HG02588 (cell line): ENCODE measurements around the gene PEAK1.
A peak's percentile ranks its signal among the peaks of the same experiment; 100 is the strongest.

Experiments
- ATAC-seq: cut with Tn5 transposase; IDR thresholded peaks from one replicate; pipeline ENCODE4 v1.9.1; 2021; ENCODE audit warnings: mild to moderate bottlenecking, moderate library complexity; ENCODE audit not compliant: unreplicated experiment

PEAK1 gene

GRCh38 chr15:77070495-77071304 lies 349.2 kb downstream of the PEAK1 start, which contains the start of gene TSPAN3:
Gene TSPAN3, minus strand, starts transcription at chr15:77071109. Its CDS starts 155 bp downstream, at chr15:77070954.
- ATAC-seq = peak; percentile 95

DNA sequence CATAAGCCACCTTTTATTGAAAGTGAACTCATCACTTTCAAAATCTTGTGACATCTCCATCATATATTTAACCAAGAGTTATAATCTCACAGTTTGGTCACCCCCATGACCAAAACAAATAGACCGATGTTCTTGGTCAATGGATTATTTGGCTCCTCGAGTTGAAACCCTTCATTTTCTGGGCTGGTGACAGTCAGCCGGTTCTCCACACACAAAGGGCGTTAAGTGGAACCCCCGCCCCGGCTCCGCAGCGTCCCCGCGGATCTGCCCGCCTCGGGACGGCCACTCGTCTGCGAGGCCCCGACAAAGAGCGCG lies 349.8 kb downstream of the PEAK1 start:
- ATAC-seq = no peak

DNA sequence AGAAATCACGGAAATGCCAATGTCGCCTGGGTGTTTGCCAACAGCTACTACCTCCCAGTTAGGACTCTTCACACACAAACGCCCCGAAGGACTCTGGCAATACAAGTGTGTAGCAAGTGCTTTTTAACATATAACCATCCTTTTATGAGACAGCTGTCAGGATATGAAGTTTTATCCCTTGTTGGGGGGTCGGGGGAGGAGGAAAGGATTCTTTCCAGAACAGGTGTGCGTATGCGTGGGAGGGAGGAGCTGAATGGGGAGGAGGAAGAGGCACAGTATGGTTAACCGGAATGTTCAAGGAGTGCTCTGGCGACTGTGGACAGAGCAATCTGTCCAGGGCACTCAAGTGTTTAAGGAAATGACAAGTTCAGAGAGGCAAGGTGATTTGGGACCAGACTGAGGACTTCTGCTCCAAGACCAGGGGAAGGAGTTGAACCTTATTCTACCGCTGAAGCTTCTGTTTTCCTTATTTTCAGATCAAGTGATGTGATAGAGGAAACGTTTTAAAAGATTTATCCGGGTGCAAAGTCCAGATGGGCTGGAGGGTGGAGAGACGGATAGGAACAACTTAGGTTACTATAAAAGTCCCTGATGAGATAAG lies 350.3 kb downstream of the PEAK1 start:
- ATAC-seq = no peak

- no peak for ATAC-seq
Observed at GRCh38 chr15:77068633-77069032, 351.3 kb downstream of the PEAK1 start.

GRCh38 chr15:77067691-77068367 lies 352.1 kb downstream of the PEAK1 start:
- ATAC-seq = no peak

GRCh38 chr15:77066971-77067690 lies 352.8 kb downstream of the PEAK1 start:
- no peak for ATAC-seq

DNA sequence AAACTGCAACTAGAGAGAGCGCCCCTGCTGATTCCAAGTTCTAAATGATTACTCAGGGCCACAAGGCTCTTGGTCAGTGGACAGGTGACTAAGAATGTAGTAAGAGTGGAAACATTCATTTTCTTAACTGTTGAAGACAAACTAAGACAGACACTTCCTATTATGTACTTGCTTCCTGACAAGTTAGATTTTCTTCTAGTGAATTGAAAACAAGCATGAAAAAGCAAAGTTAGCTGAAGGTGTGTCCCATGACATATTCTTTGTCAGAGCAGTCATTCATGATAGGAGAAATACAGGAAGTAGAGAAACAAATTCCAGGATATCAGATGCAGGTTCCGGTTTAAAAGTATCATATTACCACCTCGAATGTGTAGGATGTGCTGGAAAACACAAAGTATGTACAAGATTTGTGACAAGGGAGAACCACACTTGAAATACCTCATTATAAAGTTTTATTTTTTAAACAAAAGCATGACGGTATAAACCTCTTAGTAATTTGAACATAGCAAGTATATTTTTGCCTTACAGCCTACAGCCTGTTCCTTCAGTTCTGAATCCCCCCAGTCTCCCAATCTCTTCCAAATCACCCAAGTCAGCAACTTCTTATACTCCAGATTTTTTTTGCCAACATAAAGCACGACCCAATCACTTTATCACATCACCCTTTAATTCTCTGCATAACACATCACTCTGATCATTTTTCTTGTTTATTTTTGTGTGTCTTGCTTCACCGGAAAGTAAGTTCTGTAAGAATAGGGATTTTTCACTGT lies 355.2 kb downstream of the PEAK1 start:
- ATAC-seq = no peak

DNA sequence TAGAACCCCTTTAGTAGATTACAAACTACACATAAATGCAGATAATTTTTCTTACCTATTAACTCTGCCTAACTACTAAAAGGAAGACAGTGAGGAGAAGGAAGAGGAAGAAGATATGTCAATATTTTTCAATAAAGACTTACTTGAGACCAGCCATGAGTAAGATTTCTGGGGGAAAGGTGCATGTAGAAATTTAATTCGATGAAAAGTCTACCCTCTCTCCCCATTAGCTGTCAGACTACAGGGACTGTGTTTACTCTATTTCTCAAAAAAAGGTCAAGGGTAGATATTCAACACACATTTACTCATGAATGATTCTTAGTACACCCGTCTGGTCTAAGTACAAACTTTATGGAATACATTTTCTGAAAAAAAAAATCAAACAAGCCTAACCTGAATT lies 355.8 kb downstream of the PEAK1 start:
- ATAC-seq = no peak

DNA sequence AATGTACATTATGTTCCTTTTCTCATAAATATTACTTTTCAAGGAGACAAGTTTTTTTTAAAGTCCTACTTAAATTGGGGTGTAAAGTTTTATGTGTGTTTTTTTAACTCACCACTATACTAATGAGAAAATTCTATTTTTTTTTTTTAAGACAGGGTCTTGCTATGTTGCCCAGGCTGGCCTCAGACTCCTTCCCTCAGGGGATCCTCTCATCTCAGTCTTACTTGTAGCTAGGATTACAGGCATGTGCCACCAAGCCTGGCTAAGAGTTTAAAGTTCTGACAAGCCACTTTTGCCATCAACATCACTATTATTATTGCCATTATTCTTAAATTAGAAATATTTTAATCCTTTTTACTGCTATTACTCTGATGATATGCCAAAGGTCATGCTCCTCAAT lies 356.7 kb downstream of the PEAK1 start:
- no peak for ATAC-seq

DNA sequence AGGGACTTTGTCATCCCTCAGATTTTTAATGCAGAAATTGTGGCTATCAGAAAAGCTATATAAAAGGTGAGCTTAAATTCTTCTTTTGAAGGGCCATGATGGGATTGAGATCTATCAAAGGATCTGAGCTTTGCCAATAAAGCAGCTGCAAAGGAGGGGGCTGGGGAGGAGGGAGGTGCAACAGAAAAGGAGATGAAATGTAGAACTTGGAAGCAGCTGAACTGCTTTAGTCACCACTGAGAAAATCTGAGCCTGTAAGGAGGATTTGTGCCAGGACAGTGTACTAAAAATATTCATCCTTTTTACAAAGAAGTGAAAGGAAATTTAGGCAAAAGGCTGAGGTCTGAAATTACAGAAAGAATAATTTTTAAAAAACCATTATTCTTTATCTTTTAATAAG lies 359.4 kb downstream of the PEAK1 start:
- no peak for ATAC-seq

- ATAC-seq = peak; percentile 67
Observed at GRCh38 chr15:77059786-77060361, 360.0 kb downstream of the PEAK1 start.

GRCh38 chr15:77058468-77058867 lies 361.4 kb downstream of the PEAK1 start:
- no peak for ATAC-seq

DNA sequence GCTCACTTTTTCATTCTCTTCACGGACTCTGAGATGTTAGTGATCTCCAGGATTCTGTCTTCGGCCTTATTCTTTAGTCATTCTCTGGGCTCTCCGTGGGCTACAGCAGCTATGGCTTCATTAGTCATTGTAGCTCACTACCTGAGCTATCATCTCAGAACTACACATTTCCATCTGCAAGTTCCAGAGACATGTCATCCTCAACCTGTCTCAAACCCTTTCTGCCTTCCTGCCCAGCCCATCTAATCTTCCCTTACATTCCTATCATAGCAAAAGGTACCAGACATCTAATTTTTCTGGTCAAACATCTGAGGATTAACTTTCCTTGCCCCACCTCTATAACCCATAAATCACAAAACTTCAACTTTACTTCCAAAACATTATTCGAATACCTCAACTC lies 362.2 kb downstream of the PEAK1 start:
- ATAC-seq = no peak

- ATAC-seq = no peak
Observed at GRCh38 chr15:77057072-77057471, 362.8 kb downstream of the PEAK1 start.

- ATAC-seq = no peak
Observed at GRCh38 chr15:77053709-77054108, 366.2 kb downstream of the PEAK1 start.

DNA sequence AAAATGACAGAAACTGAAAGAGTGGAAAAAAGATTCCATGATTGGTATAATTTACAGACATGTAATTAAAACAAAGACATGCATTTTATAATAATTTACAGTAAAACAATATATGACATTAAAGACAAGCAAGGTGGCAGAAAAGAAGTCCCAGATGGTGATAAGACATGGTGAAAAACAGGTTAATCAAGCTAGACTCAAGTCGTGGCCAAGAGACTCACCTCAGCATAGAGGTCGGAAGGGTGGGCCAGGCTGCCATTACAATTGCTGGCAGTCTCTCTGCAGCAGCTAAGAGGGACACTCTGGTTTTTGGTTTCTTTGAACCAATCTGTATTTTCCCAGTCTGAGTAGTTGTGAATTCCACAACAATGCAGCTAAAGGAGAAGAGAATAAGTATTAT lies 367.3 kb downstream of the PEAK1 start:
- no peak for ATAC-seq
